Islet precursor cell (in vitro differentiated cells): ENCODE results near the gene GALNT10.

Experiments used
- DNase-seq: peaks from one replicate; pipeline ENCODE4 v3.0.0-alpha.2; 2018

GALNT10 gene

DNA sequence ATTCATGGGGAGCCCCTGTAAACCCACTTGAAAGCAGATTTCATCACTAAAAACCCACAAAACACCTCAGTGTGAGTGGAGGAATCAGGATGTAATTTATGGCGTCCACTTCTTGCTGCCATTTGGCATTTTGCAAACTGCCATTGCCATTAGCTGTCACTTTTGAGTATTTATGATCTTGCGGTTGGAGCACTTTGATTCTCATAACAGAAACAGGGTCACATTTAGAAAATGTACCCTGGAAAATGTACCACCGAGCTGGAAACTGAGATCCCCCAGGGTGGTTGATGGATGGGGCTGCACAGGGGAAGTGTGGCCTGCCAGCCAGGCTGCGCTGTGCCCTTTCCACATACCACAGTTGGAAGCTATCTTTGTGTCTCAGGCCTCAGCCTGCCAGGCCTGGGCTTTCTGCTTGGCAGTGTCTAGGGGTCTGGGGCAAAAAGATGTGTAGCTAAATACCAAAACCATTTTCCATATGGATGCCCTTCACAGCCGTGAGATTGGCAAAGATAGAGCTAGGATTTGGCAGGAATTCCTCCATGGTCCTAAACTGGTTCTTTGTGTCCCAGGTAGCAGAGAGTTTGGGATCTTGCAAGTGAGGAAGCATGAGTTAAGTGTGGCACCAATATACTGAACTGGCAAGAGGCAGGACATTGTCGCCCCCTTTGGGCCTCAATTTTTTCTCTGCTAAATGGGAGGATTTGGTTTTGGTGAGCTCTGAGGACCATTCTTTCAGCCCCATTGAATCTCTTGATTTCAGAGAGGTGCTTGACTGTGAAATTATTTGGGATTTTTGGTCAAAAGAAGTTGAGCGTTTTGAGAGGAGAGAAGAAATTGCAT is 46.2 kb downstream of the GALNT10 start:
- no peak for DNase-seq

DNA sequence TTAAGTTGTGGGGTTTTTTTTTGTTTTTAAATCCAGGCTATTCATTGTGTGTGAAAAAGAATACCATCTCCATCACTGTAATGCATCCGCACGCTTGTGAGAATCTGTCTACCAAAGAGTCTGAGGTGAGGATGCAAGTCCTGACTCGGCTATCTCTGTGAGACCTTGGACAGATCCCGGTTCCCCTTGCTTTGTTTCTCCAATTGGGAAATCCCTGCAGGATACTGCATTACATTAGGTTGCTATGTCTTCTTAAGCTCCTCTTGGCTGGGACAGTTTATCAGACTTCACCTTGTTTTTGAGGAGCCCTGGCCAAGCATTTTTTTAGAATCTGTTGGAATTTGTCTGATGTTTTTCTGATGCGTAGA is 46.8 kb downstream of the GALNT10 start:
- DNase-seq = no peak

- no peak for DNase-seq
These were observed 47.4 kb downstream of the GALNT10 start for GRCh38 chr5:154237946-154238345.

DNA sequence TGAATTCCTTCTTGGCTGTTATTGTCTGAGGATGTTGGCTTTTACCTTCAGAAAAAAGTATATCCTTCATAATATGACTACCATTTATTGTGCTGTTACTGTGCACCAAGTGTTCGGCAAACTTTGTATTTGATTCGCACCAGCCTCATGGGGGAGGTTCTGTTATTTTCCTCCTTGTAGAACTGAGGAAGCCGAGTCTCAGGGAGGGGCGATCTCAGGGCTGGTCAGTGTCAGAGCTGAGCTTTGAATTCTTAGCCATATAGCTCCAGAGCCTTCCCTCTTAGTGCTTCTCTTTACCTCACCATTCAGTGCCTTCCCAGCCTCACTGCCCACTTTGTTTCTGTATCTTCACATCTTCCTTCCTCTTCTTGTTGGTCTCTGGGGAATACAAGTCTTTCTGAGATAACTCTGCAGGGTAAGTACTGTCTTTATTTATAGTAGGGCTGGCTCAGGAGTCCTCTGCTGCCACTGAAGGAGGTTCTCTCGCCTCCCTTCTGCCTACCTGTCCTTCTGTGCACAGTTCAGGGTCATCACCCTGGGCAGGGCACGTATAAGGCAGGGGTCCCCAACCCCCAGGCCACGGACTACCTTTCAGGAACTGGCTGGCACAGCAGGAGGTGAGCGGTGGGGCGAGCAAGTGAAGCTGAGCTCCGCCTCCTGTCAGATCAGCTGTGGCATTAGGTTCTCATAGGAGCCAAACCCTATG is 48.4 kb downstream of the GALNT10 start:
- no peak for DNase-seq

- no peak for DNase-seq
These were observed 50.1 kb downstream of the GALNT10 start for GRCh38 chr5:154240595-154240994.

- DNase-seq = no peak
These were observed 50.5 kb downstream of the GALNT10 start for GRCh38 chr5:154241021-154241420.

DNA sequence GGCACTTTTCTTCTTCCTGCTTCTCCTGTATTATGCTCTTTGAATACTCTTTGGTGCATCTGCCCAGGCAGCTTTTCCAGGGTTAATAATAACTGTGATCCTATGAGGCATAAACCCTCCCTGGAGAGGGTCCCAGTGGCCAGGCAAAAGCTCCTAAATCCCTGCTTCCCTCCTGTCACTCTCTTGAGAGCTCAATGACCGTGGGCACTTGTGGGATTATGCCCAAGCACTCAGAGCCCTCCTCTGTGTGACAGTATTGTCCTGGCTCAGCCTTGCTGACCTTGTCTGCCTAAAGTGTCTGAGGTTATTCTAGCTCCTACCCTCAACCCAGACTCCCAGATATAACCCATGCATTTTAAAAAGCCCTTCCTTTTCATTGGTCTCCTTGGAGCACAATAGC is 51.9 kb downstream of the GALNT10 start:
- DNase-seq = no peak

DNA sequence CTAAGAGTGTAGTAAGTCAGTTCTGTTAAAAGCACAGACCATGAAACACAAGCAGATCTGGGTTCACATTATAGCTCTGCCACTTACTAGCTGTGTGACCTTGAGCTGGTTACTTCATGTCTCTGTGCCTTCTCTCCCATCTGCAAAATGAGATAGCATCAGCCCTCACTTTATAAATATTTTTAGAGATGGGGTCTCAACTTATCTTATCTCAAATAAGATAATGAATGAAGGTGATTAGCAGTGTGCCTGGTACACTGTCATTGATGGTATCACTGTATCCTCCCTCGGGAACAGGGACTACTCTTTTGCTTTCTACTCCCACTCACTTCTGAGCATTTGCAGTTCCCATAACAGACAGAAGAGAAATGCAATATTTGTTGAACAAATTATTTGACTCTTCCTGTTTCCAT is 52.4 kb downstream of the GALNT10 start:
- no peak for DNase-seq

DNA sequence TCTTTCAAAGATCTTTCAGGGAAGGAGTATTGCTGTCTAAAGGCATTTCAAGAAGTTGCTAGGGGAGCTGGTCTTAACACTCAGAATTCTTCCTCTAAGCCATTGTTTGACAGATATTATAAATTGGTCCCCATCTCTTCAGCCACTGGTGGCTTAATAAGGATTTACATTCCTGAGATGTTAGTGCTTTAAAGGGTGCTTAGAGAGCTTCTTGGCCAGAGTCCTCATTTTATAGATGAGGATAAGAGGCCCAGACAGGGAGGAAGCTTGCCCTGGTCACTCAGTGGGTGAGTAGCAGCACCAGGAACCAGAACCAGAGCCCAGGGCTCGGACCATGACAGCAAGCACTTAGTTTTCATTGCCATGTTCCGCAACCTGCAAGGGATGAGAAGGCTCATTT is 53.2 kb downstream of the GALNT10 start:
- DNase-seq = no peak

DNA sequence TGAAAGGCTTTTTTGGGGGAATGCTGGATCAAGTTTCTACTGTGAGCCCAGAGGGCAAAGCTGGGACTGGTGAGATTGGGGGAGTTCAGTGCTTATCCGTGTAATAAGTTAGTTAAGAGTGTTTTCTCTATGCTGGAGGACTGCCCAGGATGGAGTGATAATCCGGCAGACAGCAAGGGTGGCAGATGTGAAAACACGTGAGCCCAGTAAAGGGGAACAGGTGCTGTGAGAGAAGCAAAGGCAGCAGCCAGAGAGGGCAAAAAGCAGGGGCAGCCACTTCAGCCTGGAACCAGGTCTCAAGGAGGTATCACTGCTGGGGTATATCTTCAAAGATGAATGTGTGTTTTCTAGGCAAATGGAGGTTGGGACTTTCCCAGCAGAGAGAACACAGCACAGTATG is 53.9 kb downstream of the GALNT10 start:
- DNase-seq = no peak

- no peak for DNase-seq
These were observed 58.2 kb downstream of the GALNT10 start for GRCh38 chr5:154248691-154249090.

- no peak for DNase-seq
These were observed 59.3 kb downstream of the GALNT10 start for GRCh38 chr5:154249826-154250225.

- no peak for DNase-seq
These were observed 61.0 kb downstream of the GALNT10 start for GRCh38 chr5:154251529-154251928.

GRCh38 chr5:154253807-154254206 is 63.3 kb downstream of the GALNT10 start:
- no peak for DNase-seq

GRCh38 chr5:154254896-154255295 is 64.4 kb downstream of the GALNT10 start:
- DNase-seq = peak; percentile 83

GRCh38 chr5:154257046-154257445 is 66.5 kb downstream of the GALNT10 start:
- no peak for DNase-seq

- DNase-seq = no peak
These were observed 68.1 kb downstream of the GALNT10 start for GRCh38 chr5:154258531-154259217.

- DNase-seq = peak; percentile 74
These were observed 69.8 kb downstream of the GALNT10 start for GRCh38 chr5:154260224-154260927.

- DNase-seq = no peak
These were observed 71.8 kb downstream of the GALNT10 start for GRCh38 chr5:154262342-154262741.

- no peak for DNase-seq
These were observed 74.1 kb downstream of the GALNT10 start for GRCh38 chr5:154264549-154265196.

- no peak for DNase-seq
These were observed 74.8 kb downstream of the GALNT10 start for GRCh38 chr5:154265197-154265773.

GRCh38 chr5:154267516-154267915 is 77.0 kb downstream of the GALNT10 start:
- no peak for DNase-seq
